HFF-Myc (cell line): ENCODE data around the gene KAZALD1.

Source experiments
- DNase-seq: peaks from one replicate; pipeline ENCODE4 v3.0.0-alpha.2; 2011; ENCODE audit warnings: low read depth; ENCODE audit errors: extremely low read depth
- H3K4me3 ChIP-seq: replicated peaks from 2 replicates; pipeline ENCODE4 v1.5.1; 2011; ENCODE audit warnings: low read depth, mild to moderate bottlenecking, control low read depth, low read length
- TF ChIP-seq, protein P1 (sequence below): IDR thresholded peaks from 2 replicates; pipeline ENCODE4 v1.5.1; 2012; ENCODE audit warnings: mild to moderate bottlenecking, low read depth, low read length, control low read depth; ENCODE audit errors: missing control alignments

Gene KAZALD1

DNA sequence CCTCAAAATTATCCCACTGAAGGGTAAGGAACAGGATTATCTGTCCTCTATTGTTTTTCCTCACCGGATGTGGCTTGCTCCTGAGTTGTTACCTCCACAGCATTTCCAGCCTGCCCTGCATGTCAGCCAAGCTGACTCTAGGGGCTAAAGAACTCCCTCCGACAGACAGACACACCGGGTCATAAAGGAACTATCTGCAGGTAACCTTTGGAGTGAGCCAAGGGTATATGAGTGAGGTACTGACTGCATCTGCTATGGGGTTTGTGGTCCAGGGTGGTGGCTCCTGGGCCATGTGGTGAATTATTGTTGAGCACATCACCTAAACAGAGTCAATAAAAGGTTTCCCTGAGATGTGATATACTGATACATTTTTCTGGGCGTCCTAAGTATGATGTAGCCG lies 6.9 kb upstream of the KAZALD1 start:
- TF ChIP-seq, protein P1, sequence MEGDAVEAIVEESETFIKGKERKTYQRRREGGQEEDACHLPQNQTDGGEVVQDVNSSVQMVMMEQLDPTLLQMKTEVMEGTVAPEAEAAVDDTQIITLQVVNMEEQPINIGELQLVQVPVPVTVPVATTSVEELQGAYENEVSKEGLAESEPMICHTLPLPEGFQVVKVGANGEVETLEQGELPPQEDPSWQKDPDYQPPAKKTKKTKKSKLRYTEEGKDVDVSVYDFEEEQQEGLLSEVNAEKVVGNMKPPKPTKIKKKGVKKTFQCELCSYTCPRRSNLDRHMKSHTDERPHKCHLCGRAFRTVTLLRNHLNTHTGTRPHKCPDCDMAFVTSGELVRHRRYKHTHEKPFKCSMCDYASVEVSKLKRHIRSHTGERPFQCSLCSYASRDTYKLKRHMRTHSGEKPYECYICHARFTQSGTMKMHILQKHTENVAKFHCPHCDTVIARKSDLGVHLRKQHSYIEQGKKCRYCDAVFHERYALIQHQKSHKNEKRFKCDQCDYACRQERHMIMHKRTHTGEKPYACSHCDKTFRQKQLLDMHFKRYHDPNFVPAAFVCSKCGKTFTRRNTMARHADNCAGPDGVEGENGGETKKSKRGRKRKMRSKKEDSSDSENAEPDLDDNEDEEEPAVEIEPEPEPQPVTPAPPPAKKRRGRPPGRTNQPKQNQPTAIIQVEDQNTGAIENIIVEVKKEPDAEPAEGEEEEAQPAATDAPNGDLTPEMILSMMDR, result no peak
- no peak overlapping the region for H3K4me3 ChIP-seq
- DNase-seq, result no peak

DNA sequence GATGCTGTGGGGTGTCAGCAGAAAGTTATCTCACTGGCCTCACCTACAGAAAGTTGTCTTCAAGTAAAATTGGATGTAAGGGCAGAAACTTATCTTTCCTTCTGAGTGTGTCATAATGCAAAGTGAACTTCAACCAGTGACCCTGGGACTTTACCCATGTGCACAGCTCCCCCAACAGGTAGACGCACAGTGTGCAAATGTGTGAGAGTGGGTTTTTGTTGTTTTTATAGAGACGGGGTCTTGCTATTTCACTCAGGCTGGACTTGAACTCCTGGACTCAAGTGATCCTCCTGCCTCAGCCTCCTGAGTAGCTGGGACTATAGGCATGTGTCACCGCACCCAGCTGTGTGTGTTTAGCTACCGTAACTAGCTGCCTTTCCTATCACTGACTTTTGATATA lies 6.4 kb upstream of the KAZALD1 start:
- TF ChIP-seq, protein P1, result peak; percentile 22
- no peak overlapping the region for H3K4me3 ChIP-seq
- no peak for DNase-seq

DNA sequence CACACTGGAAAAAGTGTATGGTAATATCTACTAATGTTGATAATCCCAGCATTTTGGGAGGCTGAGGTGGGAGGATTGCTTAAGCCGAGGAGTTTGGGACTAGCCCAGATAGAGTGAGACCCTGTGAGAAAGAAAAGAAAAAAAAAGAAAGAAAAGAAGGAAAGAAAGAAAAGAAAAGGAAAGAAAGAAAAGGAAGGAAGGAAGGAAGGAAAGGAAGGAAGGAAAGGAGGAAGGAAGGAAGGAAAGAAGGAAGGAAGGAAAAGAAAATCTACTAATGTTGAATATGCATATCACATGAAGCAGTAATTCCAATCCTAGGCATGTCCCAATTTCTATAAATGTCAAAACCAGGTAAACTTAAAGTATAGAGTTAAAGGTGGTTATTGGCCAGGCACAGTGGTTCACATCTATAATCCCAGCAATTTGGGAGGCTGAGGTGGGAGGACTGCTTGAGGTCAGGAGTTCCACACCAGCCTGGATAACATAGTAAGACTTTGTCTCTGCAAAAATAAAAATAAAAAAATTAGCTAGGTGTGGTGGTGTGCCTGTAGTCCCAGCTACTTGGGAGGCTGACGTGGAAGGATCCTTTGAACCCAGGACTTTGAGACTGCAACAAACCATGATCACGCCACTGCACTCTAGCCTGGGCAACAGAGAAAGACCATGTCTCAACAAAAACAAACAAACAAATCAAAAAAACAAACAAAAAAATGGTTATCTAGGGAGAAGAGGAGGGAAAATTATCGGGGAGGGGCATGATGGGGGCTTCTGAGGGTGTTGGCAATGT lies 5.2 kb upstream of the KAZALD1 start:
- no peak for DNase-seq
- no peak overlapping the region for H3K4me3 ChIP-seq
- TF ChIP-seq, protein P1, result no peak

DNA sequence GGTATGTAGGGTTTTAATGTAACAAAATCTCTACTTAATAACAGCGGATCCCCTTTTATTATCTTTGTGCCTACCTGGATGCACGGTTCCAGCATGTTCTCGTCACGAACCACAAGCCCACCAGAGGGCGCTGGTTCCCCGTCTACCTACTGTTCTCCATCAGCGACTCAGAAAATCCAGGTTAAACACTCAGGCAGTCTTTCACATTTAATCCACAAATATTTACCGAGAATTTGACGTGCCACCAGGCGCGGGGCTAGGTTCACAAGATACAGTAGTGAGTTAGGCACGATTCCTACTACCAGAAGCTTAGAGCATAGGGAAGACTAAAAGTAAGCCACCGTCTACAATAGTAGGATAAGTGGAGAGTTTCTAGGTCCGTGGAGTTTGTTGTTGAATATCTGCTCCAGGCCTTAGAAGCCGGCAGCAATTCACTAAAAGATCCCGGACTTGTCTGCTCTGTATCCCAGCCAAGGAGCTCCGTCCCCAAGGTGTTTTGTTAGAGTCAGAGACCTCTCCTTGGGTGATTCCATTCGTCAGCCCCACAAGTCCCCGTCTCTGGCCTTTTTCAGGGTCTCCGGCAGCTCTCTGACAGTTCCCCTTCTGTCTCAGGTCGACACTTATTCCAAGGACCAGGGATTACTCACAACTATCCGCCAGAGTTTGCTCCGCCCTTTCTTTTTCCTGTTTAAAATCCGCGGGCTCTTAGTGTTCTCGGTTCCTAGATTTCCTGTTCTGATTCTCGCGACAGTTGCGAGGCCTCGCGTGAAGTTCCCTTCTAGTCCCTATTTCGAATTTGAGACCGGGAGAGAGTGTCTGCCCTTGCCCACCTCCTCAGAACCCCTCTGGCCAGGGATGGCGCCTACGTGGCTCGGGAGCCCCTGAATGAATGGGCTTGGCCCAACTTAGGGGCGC lies 1.5 kb upstream of the KAZALD1 start:
- TF ChIP-seq, protein P1, result peak; percentile 90
- peak; percentile 88 for DNase-seq
- H3K4me3 ChIP-seq, result peak overlapping the region; percentile 82

DNA sequence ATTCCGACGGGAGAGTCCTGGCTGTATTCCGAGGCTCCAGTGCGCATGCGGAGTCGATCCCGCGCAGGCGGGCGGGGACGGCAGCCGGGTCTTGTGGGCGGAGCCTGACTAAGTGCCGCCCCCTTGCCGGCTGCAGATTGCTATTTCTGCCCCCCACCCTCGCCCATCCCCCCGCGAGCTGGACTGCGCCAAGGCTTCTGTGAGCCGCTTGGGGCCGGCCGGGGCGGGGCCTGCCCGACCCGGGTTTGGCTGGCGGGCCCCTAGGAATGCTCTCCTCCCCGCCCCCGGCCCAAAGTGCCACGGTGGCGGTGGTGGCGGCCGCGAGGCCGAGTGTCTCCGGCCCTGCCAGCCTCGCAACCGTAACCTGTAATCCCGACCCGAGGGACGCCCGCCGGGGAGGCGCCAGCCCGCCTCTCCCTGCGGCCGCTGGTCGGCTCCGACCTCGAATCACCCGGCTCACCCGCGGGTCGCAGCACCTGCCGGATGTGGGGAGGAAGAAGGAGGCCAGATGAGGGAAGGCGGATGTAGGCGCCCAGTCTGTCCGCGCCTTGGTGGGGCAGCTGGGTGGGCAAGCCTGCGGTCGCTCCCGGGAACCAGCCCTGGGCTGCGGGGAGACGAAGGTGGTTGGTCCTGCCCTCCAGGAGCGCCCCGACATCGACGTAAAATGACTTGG lies 702 bp upstream of the KAZALD1 start:
- DNase-seq, result no peak
- peak overlapping the region; percentile 82 for H3K4me3 ChIP-seq
- TF ChIP-seq, protein P1, result no peak

DNA sequence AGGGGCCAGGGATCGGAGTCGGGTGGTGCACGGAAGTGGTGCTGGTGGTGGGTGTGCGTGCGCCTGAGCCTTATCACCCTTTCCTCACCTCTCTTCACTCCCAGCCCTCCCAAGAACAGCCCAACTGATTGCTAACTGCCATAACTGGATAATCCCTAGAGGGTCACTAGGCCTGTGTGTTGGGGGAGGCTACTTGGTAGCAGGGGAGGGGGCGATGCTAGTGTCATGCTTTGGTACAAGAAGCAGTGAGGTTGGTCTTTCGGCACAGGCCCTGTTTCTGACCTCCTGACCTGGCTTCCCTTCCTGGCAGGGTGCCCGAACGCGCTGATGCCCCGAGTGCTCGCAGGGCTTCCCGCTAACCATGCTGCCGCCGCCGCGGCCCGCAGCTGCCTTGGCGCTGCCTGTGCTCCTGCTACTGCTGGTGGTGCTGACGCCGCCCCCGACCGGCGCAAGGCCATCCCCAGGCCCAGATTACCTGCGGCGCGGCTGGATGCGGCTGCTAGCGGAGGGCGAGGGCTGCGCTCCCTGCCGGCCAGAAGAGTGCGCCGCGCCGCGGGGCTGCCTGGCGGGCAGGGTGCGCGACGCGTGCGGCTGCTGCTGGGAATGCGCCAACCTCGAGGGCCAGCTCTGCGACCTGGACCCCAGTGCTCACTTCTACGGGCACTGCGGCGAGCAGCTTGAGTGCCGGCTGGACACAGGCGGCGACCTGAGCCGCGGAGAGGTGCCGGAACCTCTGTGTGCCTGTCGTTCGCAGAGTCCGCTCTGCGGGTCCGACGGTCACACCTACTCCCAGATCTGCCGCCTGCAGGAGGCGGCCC lies 652 bp downstream of the KAZALD1 start:
- TF ChIP-seq, protein P1, result peak; percentile 40
- no peak for DNase-seq
- peak overlapping the region; percentile 82 for H3K4me3 ChIP-seq
